ENCODE data around the gene PIGT. TPM values are rescaled to one million over a fixed set of nuclear protein-coding genes. Genes with fewer than 3 reads are reported as not detected.

Gene PIGT
- total RNA-seq, 1 donor from 2014 or later = 98.3 TPM

GRCh38 chr20:45427236-45428149 lies 11.6 kb downstream of the PIGT start:
- peak; percentile 74 for DNase-seq (ENCODE audit: low spot score)

GRCh38 chr20:45429618-45430017 lies 13.7 kb downstream of the PIGT start:
- no peak for DNase-seq (ENCODE audit: low spot score)

GRCh38 chr20:45432294-45432693 lies 16.4 kb downstream of the PIGT start:
- no peak for DNase-seq (ENCODE audit: low spot score)

GRCh38 chr20:45433316-45433715 lies 17.4 kb downstream of the PIGT start:
- peak; percentile 53 for DNase-seq (ENCODE audit: low spot score)

GRCh38 chr20:45433976-45434375 lies 18.0 kb downstream of the PIGT start:
- DNase-seq (ENCODE audit: low spot score) = no peak

- peak; percentile 86 for DNase-seq (ENCODE audit: low spot score)
These were observed 21.0 kb downstream of the PIGT start for GRCh38 chr20:45436732-45437485.

GRCh38 chr20:45440424-45440823 lies 24.5 kb downstream of the PIGT start:
- no peak for DNase-seq (ENCODE audit: low spot score)

- no peak for DNase-seq (ENCODE audit: low spot score)
These were observed 25.1 kb downstream of the PIGT start for GRCh38 chr20:45440891-45441685.

GRCh38 chr20:45441746-45442145 lies 25.8 kb downstream of the PIGT start:
- no peak for DNase-seq (ENCODE audit: low spot score)

GRCh38 chr20:45444050-45444449 lies 28.1 kb downstream of the PIGT start:
- DNase-seq (ENCODE audit: low spot score) = no peak

- DNase-seq (ENCODE audit: low spot score) = no peak
These were observed 30.0 kb downstream of the PIGT start for GRCh38 chr20:45445805-45446562.

- DNase-seq (ENCODE audit: low spot score) = peak; percentile 57
These were observed 32.3 kb downstream of the PIGT start for GRCh38 chr20:45448270-45448669.

GRCh38 chr20:45449528-45449927 lies 33.6 kb downstream of the PIGT start:
- no peak for DNase-seq (ENCODE audit: low spot score)

GRCh38 chr20:45450097-45450818 lies 34.3 kb downstream of the PIGT start:
- no peak for DNase-seq (ENCODE audit: low spot score)

GRCh38 chr20:45452238-45452637 lies 36.3 kb downstream of the PIGT start:
- no peak for DNase-seq (ENCODE audit: low spot score)

- no peak for DNase-seq (ENCODE audit: low spot score)
These were observed 37.1 kb downstream of the PIGT start for GRCh38 chr20:45452772-45453691.

GRCh38 chr20:45456632-45457031 lies 40.7 kb downstream of the PIGT start:
- peak; percentile 58 for DNase-seq (ENCODE audit: low spot score)

GRCh38 chr20:45459606-45460005 lies 43.7 kb downstream of the PIGT start:
- DNase-seq (ENCODE audit: low spot score) = no peak

GRCh38 chr20:45461225-45461624 lies 45.3 kb downstream of the PIGT start:
- DNase-seq (ENCODE audit: low spot score) = no peak

Data from mucosa of gallbladder (tissue), 1 donor.